Endothelial cell of umbilical vein (primary cell): ENCODE results near the gene NLRP5. TPM values are rescaled to one million over a fixed set of nuclear protein-coding genes. Genes with fewer than 3 reads are reported as not detected.
A peak's percentile ranks its signal among the peaks of the same experiment; 100 is the strongest.

Source experiments
- BruUV-seq: library from RNA; stranded (reverse); fragments of 400-500 nt; replicated peaks from 2 replicates; lab custom pipeline; 2021; lab: Mats Ljungman, UMichigan
- CTCF ChIA-PET: fragments of 300-600, 350-600 bp; sonication (Branson Sonifier 250); formaldehyde crosslinking; loops from one replicate; lab custom pipeline; 2021; ENCODE audit warnings: antibody characterized with exemption, inconsistent platforms; lab: Charles Lee
- POLR2A ChIA-PET: fragments of 300-600, 350-600 bp; sonication (Branson Sonifier 250); formaldehyde crosslinking; loops from one replicate; lab custom pipeline; 2021; ENCODE audit warnings: antibody characterized with exemption, inconsistent platforms; lab: Charles Lee
- DNase-seq: peaks from one replicate; pipeline ENCODE4 v3.0.0-alpha.2; 2011; ENCODE audit warnings: low read depth, low spot score
- FAIRE-seq: peaks from 2 replicates; lab custom pipeline; 2011; peaks lifted over from hg19 to GRCh38; lab: Jason Lieb, UNC
- H2AFZ ChIP-seq: 2 replicates; pipeline ENCODE4 v1.6.0; 2012; ENCODE audit warnings: low read depth, low read length, control low read depth, inconsistent platforms
- H3K27ac ChIP-seq: 2 replicates; pipeline ENCODE4 v1.5.1; 2011; ENCODE audit warnings: low read depth, mild to moderate bottlenecking, control low read depth, low read length, moderate library complexity; ENCODE audit not compliant: insufficient read depth
- H3K27me3 ChIP-seq, 2 experiments: 2 replicates each; pipeline versions ENCODE4 v1.6.0 to v1.6.1; 2011; ENCODE audit warnings: low read length in 2 of 2, mixed read lengths in 1 of 2; ENCODE audit not compliant: control insufficient read depth in 2 of 2, insufficient read depth in 2 of 2
- H3K36me3 ChIP-seq, 2 experiments: 2 replicates in 1 of 2; 3 replicates in 1 of 2; pipeline ENCODE4 v1.5.1; 2011; ENCODE audit warnings: low read length in 2 of 2, mild to moderate bottlenecking in 1 of 2, moderate library complexity in 1 of 2; ENCODE audit not compliant: control insufficient read depth in 2 of 2, insufficient read depth in 2 of 2; ENCODE audit errors: extremely low read depth in 1 of 2
- H3K4me1 ChIP-seq: 3 replicates; pipeline ENCODE4 v1.5.1; 2011; ENCODE audit warnings: mild to moderate bottlenecking, low read length; ENCODE audit not compliant: control insufficient read depth, insufficient read depth; ENCODE audit errors: extremely low read depth
- H3K4me2 ChIP-seq: 2 replicates; pipeline ENCODE4 v1.6.1; 2011; ENCODE audit warnings: low read length, control low read depth, mixed read lengths; ENCODE audit not compliant: insufficient read depth
- H3K4me3 ChIP-seq, 3 experiments: fragments of 200-600 bp in 1 of 3; sonication (generic), shearing (Covaris generic) in 1 of 3; replicated peaks in 1 of 3; 2 replicates each; pipeline ENCODE4 v1.5.1; 2011 to 2016; ENCODE audit warnings: control low read depth in 3 of 3, low read length in 3 of 3, mild to moderate bottlenecking in 2 of 3, inconsistent platforms in 1 of 3, low read depth in 1 of 3, moderate library complexity in 1 of 3; ENCODE audit not compliant: insufficient read depth in 1 of 3
- H3K79me2 ChIP-seq: 2 replicates; pipeline ENCODE4 v1.6.0; 2012; ENCODE audit warnings: low read length, inconsistent platforms; ENCODE audit not compliant: control insufficient read depth, insufficient read depth
- H3K9ac ChIP-seq: replicated peaks from 2 replicates; pipeline ENCODE3; 2011; ENCODE audit warnings: low read length, control low read depth; ENCODE audit not compliant: insufficient read depth; ENCODE audit errors: extremely low read depth
- H3K9me1 ChIP-seq: replicated peaks from 3 replicates; pipeline ENCODE4 v1.6.0; 2011; ENCODE audit warnings: mild to moderate bottlenecking, low read length; ENCODE audit not compliant: control insufficient read depth, insufficient read depth; ENCODE audit errors: extremely low read depth
- H3K9me3 ChIP-seq: replicated peaks from 2 replicates; pipeline ENCODE4 v1.5.1; 2012; ENCODE audit warnings: low read length, inconsistent platforms; ENCODE audit not compliant: control insufficient read depth, insufficient read depth
- H4K20me1 ChIP-seq: replicated peaks from 2 replicates; pipeline ENCODE3; 2011; ENCODE audit warnings: mild to moderate bottlenecking, low read length; ENCODE audit not compliant: control insufficient read depth, insufficient read depth; ENCODE audit errors: extremely low read depth
- CTCF ChIP-seq, 2 donors: IDR thresholded peaks; 1 replicate in 1 of 2; 2 replicates in 1 of 2; pipeline ENCODE4 v1.5.1; 2011; ENCODE audit warnings: low read length in 2 of 2, mild to moderate bottlenecking in 2 of 2, moderate library complexity in 2 of 2, control low read depth in 1 of 2, inconsistent platforms in 1 of 2, low read depth in 1 of 2; ENCODE audit not compliant: insufficient read depth in 1 of 2; ENCODE audit errors: extremely low read depth in 1 of 2
- EZH2 ChIP-seq: IDR thresholded peaks from 2 replicates; pipeline ENCODE4 v1.6.1; 2012; ENCODE audit warnings: borderline replicate concordance, low read depth, mild to moderate bottlenecking, moderate library complexity, low read length, inconsistent platforms; ENCODE audit not compliant: severe bottlenecking
- FOS ChIP-seq: IDR thresholded peaks from 2 replicates; pipeline ENCODE4 v1.6.1; 2011; ENCODE audit warnings: mild to moderate bottlenecking, low read length, moderate library complexity, borderline replicate concordance; ENCODE audit not compliant: insufficient read depth
- JUN ChIP-seq: IDR thresholded peaks from 2 replicates; pipeline ENCODE4 v1.6.1; 2011; ENCODE audit warnings: borderline replicate concordance, low read depth; ENCODE audit not compliant: insufficient read length, insufficient read depth
- MAX ChIP-seq: IDR thresholded peaks from 2 replicates; pipeline ENCODE4 v1.6.1; 2011; ENCODE audit not compliant: insufficient read depth, insufficient read length
- MYC ChIP-seq: IDR thresholded peaks from one replicate; pipeline ENCODE4 v1.6.1; 2011; ENCODE audit warnings: mild to moderate bottlenecking, low read depth, low read length
- POLR2AphosphoS5 ChIP-seq: IDR thresholded peaks from 2 replicates; pipeline ENCODE4 v1.6.1; 2012; ENCODE audit warnings: low read depth, mild to moderate bottlenecking, control low read depth, low read length, moderate library complexity; ENCODE audit not compliant: insufficient read depth
- dilution Hi-C: fragments of 300-500 bp; cut with MboI; formaldehyde crosslinking; loops from one replicate; pipeline ENCODE4 v1.15.0; 2019; ENCODE audit warnings: low sequenced_read_pairs; ENCODE audit not compliant: extremely low pct_ligation_motif_present
- intact Hi-C: fragments of 100-400 bp; cut with micrococcal nuclease; formaldehyde crosslinking; loops from one replicate; pipeline ENCODE4 v1.10.0; 2022
- polyA plus RNA-seq, 4 experiments: library from polyadenylated mRNA; depleted of rRNA in 3 of 4; stranded (reverse) in 3 of 4; unstranded in 1 of 4; fragments of >200 nt; gene quantifications; 2 replicates each; pipeline versions ENCODE4 v1.2.1 to v1.2.3, GENCODE V29; 2011 to 2012; ENCODE audit warnings: missing spikeins in 1 of 4
- total RNA-seq: library from RNA; stranded (reverse); gene quantifications from 2 replicates; pipeline ENCODE4 v1.2.3, GENCODE V29; 2021

The NLRP5 gene
- total and polyA plus RNA-seq, 2 donors (not counting 3 experiments of a cell fraction or from before 2014, with no cell fraction given): not detected

- no peaks in the 10 kb centered on the region for H3K9me1 ChIP-seq
- H4K20me1 ChIP-seq: no peaks in the 10 kb centered on the region
- CTCF ChIA-PET: interaction anchor here (0.8 to 2.0 kb wide), 4 partner anchors 10 to 248 kb away, joined by 3 to 13 read pairs (median 4); no protein-coding TSS in a partner anchor
- DNase-seq: no peak
- peaks cover 0 to 3% of the 10 kb centered on the region in 2 experiments for H3K36me3 ChIP-seq
- no peak for TF ChIP-seq FOS
- TF ChIP-seq MAX: no peak
- no peak for TF ChIP-seq JUN
- TF ChIP-seq MYC: no peak
- TF ChIP-seq CTCF (IDR thresholded peaks at IDR 0.05; ENCODE audit: extremely low read depth in 1 of 2, insufficient read depth in 1 of 2, low read depth in 1 of 2, low read length in 2 of 2): no peak
- TF ChIP-seq POLR2AphosphoS5: peak; percentile 11
- TF ChIP-seq EZH2: no peak
- dilution Hi-C loops: no loop called here
- BruUV-seq: no TSS peak
- peaks cover 6% of the 10 kb centered on the region for H3K4me1 ChIP-seq
- POLR2A ChIA-PET: no interaction called here
- no peak overlapping the region for H3K27ac ChIP-seq
- peaks cover under 1% of the 10 kb centered on the region for H3K79me2 ChIP-seq
- H3K9me3 ChIP-seq: no peaks in the 10 kb centered on the region
- no peak overlapping the region for H3K4me3 ChIP-seq
- no peak overlapping the region for H2AFZ ChIP-seq
- intact Hi-C loops: no loop called here
- peaks cover 0 to 3% of the 10 kb centered on the region in 2 experiments for H3K27me3 ChIP-seq
- no peak overlapping the region for H3K4me2 ChIP-seq
- no peak for FAIRE-seq
- H3K9ac ChIP-seq: no peak overlapping the region
Measured at GRCh38 chr19:56085571-56086275, 99.1 kb downstream of the NLRP5 start.
